ENCODE measurements around the gene NOSIP.

Gene NOSIP

GRCh38 chr19:49573009-49573408 lies 7.3 kb downstream of the NOSIP start:
- in situ Hi-C loops (cut with MboI; ENCODE audit: low sequenced_read_pairs), result no loop called here

GRCh38 chr19:49570997-49571676 lies 9.2 kb downstream of the NOSIP start:
- in situ Hi-C loops (cut with MboI; ENCODE audit: low sequenced_read_pairs), result no loop called here

GRCh38 chr19:49570138-49570856 lies 10.1 kb downstream of the NOSIP start:
- in situ Hi-C loops (cut with MboI; ENCODE audit: low sequenced_read_pairs), result no loop called here

- in situ Hi-C loops (cut with MboI; ENCODE audit: low sequenced_read_pairs), result no loop called here
Observed at GRCh38 chr19:49567861-49568441, 12.4 kb downstream of the NOSIP start.

- in situ Hi-C loops (cut with MboI; ENCODE audit: low sequenced_read_pairs), result no loop called here
Observed at GRCh38 chr19:49566302-49566701, 14.1 kb downstream of the NOSIP start.

GRCh38 chr19:49565261-49565660 lies 15.1 kb downstream of the NOSIP start:
- in situ Hi-C loops (cut with MboI; ENCODE audit: low sequenced_read_pairs), result no loop called here

GRCh38 chr19:49564616-49565045 lies 15.7 kb downstream of the NOSIP start:
- in situ Hi-C loops (cut with MboI; ENCODE audit: low sequenced_read_pairs), result no loop called here

GRCh38 chr19:49560358-49560900 lies 19.9 kb downstream of the NOSIP start:
- in situ Hi-C loops (cut with MboI; ENCODE audit: low sequenced_read_pairs), result no loop called here

- in situ Hi-C loops (cut with MboI; ENCODE audit: low sequenced_read_pairs), result no loop called here
Observed at GRCh38 chr19:49559928-49560327, 20.4 kb downstream of the NOSIP start.

GRCh38 chr19:49559443-49559842 lies 20.9 kb downstream of the NOSIP start:
- in situ Hi-C loops (cut with MboI; ENCODE audit: low sequenced_read_pairs), result no loop called here

- in situ Hi-C loops (cut with MboI; ENCODE audit: low sequenced_read_pairs), result no loop called here
Observed at GRCh38 chr19:49558591-49558990, 21.8 kb downstream of the NOSIP start.

- in situ Hi-C loops (cut with MboI; ENCODE audit: low sequenced_read_pairs), result no loop called here
Observed at GRCh38 chr19:49557641-49558325, 22.6 kb downstream of the NOSIP start.

GRCh38 chr19:49556412-49557398 lies 23.7 kb downstream of the NOSIP start:
- in situ Hi-C loops (cut with MboI; ENCODE audit: low sequenced_read_pairs), result no loop called here

GRCh38 chr19:49555600-49556411 lies 24.6 kb downstream of the NOSIP start:
- in situ Hi-C loops (cut with MboI; ENCODE audit: low sequenced_read_pairs), result no loop called here

- in situ Hi-C loops (cut with MboI; ENCODE audit: low sequenced_read_pairs), result no loop called here
Observed at GRCh38 chr19:49554701-49555181, 25.6 kb downstream of the NOSIP start.

GRCh38 chr19:49553451-49554271 lies 26.7 kb downstream of the NOSIP start:
- in situ Hi-C loops (cut with MboI; ENCODE audit: low sequenced_read_pairs), result no loop called here

GRCh38 chr19:49552749-49553148 lies 27.6 kb downstream of the NOSIP start:
- in situ Hi-C loops (cut with MboI; ENCODE audit: low sequenced_read_pairs), result no loop called here

- in situ Hi-C loops (cut with MboI; ENCODE audit: low sequenced_read_pairs), result no loop called here
Observed at GRCh38 chr19:49551531-49551930, 28.8 kb downstream of the NOSIP start.

All from HL-60/S4 (cell line).